ENCODE measurements around the gene BIN1.

Gene BIN1

GRCh38 chr2:127079358-127079920, 27.5 kb downstream of the BIN1 start:
- Histone ChIP-seq H3K27ac (peak overlapping the region in 1 of 2 donors; percentile 81), H3K4me3 (no peak overlapping the region)
- TF ChIP-seq CTCF (IDR thresholded peaks at IDR 0.05), result no peak
- no peak for DNase-seq (ENCODE audit: low spot score)

- H3K4me3 ChIP-seq, result no peak overlapping the region
- DNase-seq (ENCODE audit: low spot score), result no peak
- H3K27ac ChIP-seq, result peak overlapping the region in 1 of 2 donors; percentile 81
- TF ChIP-seq CTCF (IDR thresholded peaks at IDR 0.05), result no peak
Measured at GRCh38 chr2:127078666-127079270, 28.2 kb downstream of the BIN1 start.

GRCh38 chr2:127078028-127078427, 28.9 kb downstream of the BIN1 start:
- Histone ChIP-seq H3K27ac (no peak overlapping the region), H3K4me3 (no peak overlapping the region)
- DNase-seq (ENCODE audit: low spot score), result no peak
- no peak for TF ChIP-seq CTCF (IDR thresholded peaks at IDR 0.05)

GRCh38 chr2:127076924-127077323, 30.0 kb downstream of the BIN1 start:
- DNase-seq (ENCODE audit: low spot score), result no peak
- H3K4me3 ChIP-seq, result no peak overlapping the region
- TF ChIP-seq CTCF (IDR thresholded peaks at IDR 0.05), result no peak
- H3K27ac ChIP-seq, result peak overlapping the region in 1 of 2 donors; percentile 28

GRCh38 chr2:127076290-127076689, 30.7 kb downstream of the BIN1 start:
- no peak for TF ChIP-seq CTCF (IDR thresholded peaks at IDR 0.05)
- no peak for DNase-seq (ENCODE audit: low spot score)
- peak overlapping the region in 1 of 2 donors; percentile 28 for H3K27ac ChIP-seq
- no peak overlapping the region for H3K4me3 ChIP-seq

- TF ChIP-seq CTCF (IDR thresholded peaks at IDR 0.05), result no peak
- Histone ChIP-seq H3K27ac (no peak overlapping the region), H3K4me3 (no peak overlapping the region)
- DNase-seq (ENCODE audit: low spot score), result no peak
Measured at GRCh38 chr2:127075821-127076220, 31.1 kb downstream of the BIN1 start.

GRCh38 chr2:127074936-127075335, 32.0 kb downstream of the BIN1 start:
- Histone ChIP-seq H3K27ac (no peak overlapping the region), H3K4me3 (no peak overlapping the region)
- no peak for TF ChIP-seq CTCF (IDR thresholded peaks at IDR 0.05)
- no peak for DNase-seq (ENCODE audit: low spot score)
